ENCODE measurements around the gene CASK.
A peak's percentile ranks its signal among the peaks of the same experiment; 100 is the strongest.
"Not testable (repeated sequence)": the region's sequence is repeated elsewhere in the genome, so short reads cannot be mapped to it uniquely, and the experiment has no call there.

The CASK gene

DNA sequence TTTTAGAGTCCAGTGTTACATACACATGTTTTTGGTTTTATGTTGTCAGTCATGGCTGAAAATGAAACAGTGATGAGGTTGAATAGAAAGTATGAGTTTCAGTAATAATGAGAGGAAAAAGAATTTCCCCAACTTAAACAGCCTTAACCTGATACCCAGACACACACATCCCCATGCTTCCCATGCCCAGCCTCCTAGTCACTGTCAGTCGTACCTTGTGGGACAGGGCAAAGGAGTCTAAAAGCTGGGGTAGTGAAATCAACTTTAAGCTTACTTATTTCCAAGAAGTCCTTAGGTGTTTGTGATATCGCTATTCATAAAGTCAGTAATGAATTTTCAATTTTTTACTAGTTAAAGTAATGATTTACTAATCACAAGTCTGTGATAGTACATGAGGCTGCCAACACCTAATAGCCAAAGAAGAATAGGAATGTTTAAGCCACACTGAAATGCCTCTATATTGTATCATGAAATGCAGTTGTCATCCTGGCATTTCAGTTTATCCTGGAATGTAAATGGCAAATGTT, 258.9 kb downstream of the CASK start:
- DNase-seq (ENCODE audit: extremely low spot score) = peak; percentile 37
- ChIA-PET CTCF (no interaction called here), POLR2A (no interaction called here)
- no peak for TF ChIP-seq CTCF (IDR thresholded peaks at IDR 0.05; ENCODE audit: control extremely low read depth, extremely low read depth, low read depth, missing control alignments)

- CTCF ChIA-PET = no interaction called here
- no peak for DNase-seq (ENCODE audit: extremely low spot score)
Measured at GRCh38 chrX:41661366-41662095, 261.8 kb downstream of the CASK start.

GRCh38 chrX:41655631-41656030, 267.7 kb downstream of the CASK start:
- POLR2A ChIA-PET = no interaction called here
- TF ChIP-seq CTCF (IDR thresholded peaks at IDR 0.05; ENCODE audit: control extremely low read depth, extremely low read depth, low read depth, missing control alignments) = no peak
- CTCF ChIA-PET = no interaction called here
- no peak for DNase-seq (ENCODE audit: extremely low spot score)

More at GRCh38 chrX:41661366-41662095, 261.8 kb downstream of the CASK start:
- POLR2A ChIA-PET = no interaction called here
- TF ChIP-seq CTCF (IDR thresholded peaks at IDR 0.05; ENCODE audit: control extremely low read depth, extremely low read depth, low read depth, missing control alignments) = no peak

GRCh38 chrX:41655101-41655500, 268.3 kb downstream of the CASK start:
- ChIA-PET CTCF (no interaction called here), POLR2A (no interaction called here)
- no peak for DNase-seq (ENCODE audit: extremely low spot score)
- TF ChIP-seq CTCF (IDR thresholded peaks at IDR 0.05; ENCODE audit: control extremely low read depth, extremely low read depth, low read depth, missing control alignments) = no peak

GRCh38 chrX:41653125-41653524, 270.2 kb downstream of the CASK start:
- no peak for TF ChIP-seq CTCF (IDR thresholded peaks at IDR 0.05; ENCODE audit: control extremely low read depth, extremely low read depth, low read depth, missing control alignments)
- CTCF ChIA-PET = no interaction called here
- no peak for DNase-seq (ENCODE audit: extremely low spot score)
- POLR2A ChIA-PET = no interaction called here

DNA sequence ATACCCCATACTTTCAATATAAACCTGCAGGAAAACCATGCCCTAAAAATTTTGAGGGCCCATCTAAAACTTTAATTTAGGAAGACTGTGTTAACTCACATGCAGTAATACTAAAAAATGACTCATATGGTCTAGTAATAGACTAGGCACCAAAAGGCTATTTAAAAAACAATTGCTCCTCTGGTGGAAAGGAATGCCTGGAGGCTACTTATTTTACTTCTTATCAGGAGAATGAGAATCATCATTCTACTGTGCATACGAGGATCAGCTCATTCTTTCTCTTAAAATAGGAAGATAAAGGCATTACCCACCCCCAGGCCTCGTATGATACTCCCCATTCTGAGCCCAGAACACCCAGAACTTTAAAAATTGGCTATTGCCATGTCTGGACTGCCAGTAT, 277.2 kb downstream of the CASK start:
- POLR2A ChIA-PET, CTCF ChIA-PET: not testable (repeated sequence)

GRCh38 chrX:41634284-41634683, 289.1 kb downstream of the CASK start:
- CTCF ChIA-PET = no interaction called here
- no peak for TF ChIP-seq CTCF (IDR thresholded peaks at IDR 0.05; ENCODE audit: control extremely low read depth, extremely low read depth, low read depth, missing control alignments)
- POLR2A ChIA-PET = no interaction called here
- no peak for DNase-seq (ENCODE audit: extremely low spot score)

More for the DNA sequence above, 277.2 kb downstream of the CASK start:
- not testable (repeated sequence) for DNase-seq (ENCODE audit: extremely low spot score)
